Chondrocyte (in vitro differentiated cells): ENCODE results near the gene APOB. TPM values are rescaled to one million over a fixed set of nuclear protein-coding genes. Genes with fewer than 3 reads are reported as not detected.

ENCODE experiments used
- DNase-seq: peaks from one replicate; pipeline ENCODE4 v3.0.0; 2021; ENCODE audit warnings: mixed read lengths, low spot score
- H3K27ac Mint-ChIP-seq: one replicate; pipeline ENCODE4 v1.8.0; 2021; ENCODE audit warnings: mild to moderate bottlenecking, moderate library complexity, mixed read lengths; ENCODE audit not compliant: unreplicated experiment
- H3K27me3 Mint-ChIP-seq: 2 replicates; pipeline ENCODE4 v1.8.0; 2021; ENCODE audit warnings: low read depth, mixed read lengths
- H3K36me3 Mint-ChIP-seq: 2 replicates; pipeline ENCODE4 v1.8.0; 2021; ENCODE audit warnings: low read depth, mixed read lengths
- H3K4me1 Mint-ChIP-seq: 2 replicates; pipeline ENCODE4 v1.8.0; 2021; ENCODE audit warnings: low read depth, mild to moderate bottlenecking, mixed read lengths
- H3K4me3 Mint-ChIP-seq: one replicate; pipeline ENCODE4 v1.8.0; 2021; ENCODE audit warnings: mild to moderate bottlenecking, moderate library complexity, mixed read lengths; ENCODE audit not compliant: unreplicated experiment
- H3K9me3 Mint-ChIP-seq: 2 replicates; pipeline ENCODE4 v1.8.0; 2021; ENCODE audit warnings: low read depth, mixed read lengths
- total RNA-seq: library from RNA; stranded (reverse); gene quantifications from 3 replicates; pipeline ENCODE4 v1.2.1, GENCODE V29; 2021
- TF ChIP-seq, protein P1 (sequence below): fragments of 200-600 bp; sonication (generic); IDR thresholded peaks from 2 replicates; pipeline ENCODE4 v1.5.0; 2021; ENCODE audit warnings: antibody characterized with exemption, mild to moderate bottlenecking, moderate library complexity

The APOB gene
- total RNA-seq, 1 donor from 2014 or later = 0.32 TPM

DNA sequence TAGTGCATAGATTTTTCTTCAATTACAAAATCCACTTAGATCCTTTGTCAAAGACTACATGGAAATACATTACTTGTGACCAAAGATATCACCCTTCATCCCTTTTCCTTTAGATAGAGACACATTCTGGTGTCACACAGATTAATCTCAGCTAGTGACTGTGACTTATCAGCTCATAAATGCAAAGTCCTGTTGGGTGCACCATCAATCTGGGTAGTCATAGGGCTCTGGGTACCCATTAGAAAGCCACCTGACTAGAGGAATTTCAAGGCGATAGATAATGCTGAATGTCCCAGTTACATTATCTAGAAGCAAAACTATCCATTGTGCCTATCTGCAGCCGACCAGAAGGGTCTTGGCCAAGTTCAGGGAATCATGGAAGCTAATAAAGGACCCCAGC lies 2.6 kb upstream of the APOB start:
- DNase-seq = no peak
- Mint-ChIP-seq H3K4me3 (no peak overlapping the region), H3K27me3 (peaks cover 40% of the 10 kb centered on the region), H3K27ac (no peak overlapping the region), H3K9me3 (no peaks in the 10 kb centered on the region), H3K36me3 (no peaks in the 10 kb centered on the region), H3K4me1 (peaks cover 18% of the 10 kb centered on the region)
- TF ChIP-seq, protein P1, sequence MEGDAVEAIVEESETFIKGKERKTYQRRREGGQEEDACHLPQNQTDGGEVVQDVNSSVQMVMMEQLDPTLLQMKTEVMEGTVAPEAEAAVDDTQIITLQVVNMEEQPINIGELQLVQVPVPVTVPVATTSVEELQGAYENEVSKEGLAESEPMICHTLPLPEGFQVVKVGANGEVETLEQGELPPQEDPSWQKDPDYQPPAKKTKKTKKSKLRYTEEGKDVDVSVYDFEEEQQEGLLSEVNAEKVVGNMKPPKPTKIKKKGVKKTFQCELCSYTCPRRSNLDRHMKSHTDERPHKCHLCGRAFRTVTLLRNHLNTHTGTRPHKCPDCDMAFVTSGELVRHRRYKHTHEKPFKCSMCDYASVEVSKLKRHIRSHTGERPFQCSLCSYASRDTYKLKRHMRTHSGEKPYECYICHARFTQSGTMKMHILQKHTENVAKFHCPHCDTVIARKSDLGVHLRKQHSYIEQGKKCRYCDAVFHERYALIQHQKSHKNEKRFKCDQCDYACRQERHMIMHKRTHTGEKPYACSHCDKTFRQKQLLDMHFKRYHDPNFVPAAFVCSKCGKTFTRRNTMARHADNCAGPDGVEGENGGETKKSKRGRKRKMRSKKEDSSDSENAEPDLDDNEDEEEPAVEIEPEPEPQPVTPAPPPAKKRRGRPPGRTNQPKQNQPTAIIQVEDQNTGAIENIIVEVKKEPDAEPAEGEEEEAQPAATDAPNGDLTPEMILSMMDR = no peak

DNA sequence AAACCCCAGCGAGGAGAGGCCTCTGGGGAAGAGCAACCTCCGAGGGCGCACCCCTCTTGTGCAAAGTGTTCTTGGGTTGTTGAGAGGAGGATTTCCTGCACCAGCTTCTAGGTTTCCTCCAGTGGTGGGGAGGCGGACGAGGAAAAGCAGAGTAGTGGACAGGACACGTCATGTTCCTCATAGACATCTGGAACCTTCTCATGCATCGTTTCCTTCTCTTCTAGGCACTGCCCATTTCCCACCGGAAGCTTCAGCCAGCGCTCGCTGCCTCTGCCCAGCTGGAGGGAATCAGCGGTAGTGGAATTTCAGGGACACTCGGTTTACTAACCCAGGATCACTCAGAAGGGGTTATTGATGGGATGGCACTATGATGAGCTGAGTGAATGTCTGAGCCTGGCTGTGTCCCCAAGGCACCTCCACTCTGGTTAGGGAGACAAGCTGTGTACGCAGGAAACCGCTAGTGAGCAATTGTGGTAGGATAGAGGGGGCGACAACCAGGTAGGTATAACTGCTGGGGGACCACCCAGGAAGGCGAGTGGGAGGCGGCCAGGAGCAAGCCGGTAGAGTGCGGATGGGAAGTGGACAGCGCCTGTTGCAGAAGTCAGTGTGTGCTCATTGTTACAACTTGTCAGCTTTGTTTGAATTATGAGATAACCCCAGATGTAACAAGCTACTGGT lies 960 bp upstream of the APOB start:
- Mint-ChIP-seq H3K27me3 (peaks cover 36% of the 10 kb centered on the region), H3K36me3 (no peaks in the 10 kb centered on the region), H3K4me3 (no peak overlapping the region), H3K27ac (no peak overlapping the region), H3K9me3 (no peaks in the 10 kb centered on the region), H3K4me1 (peaks cover 22% of the 10 kb centered on the region)
- TF ChIP-seq, protein P1 = no peak
- DNase-seq = no peak

DNA sequence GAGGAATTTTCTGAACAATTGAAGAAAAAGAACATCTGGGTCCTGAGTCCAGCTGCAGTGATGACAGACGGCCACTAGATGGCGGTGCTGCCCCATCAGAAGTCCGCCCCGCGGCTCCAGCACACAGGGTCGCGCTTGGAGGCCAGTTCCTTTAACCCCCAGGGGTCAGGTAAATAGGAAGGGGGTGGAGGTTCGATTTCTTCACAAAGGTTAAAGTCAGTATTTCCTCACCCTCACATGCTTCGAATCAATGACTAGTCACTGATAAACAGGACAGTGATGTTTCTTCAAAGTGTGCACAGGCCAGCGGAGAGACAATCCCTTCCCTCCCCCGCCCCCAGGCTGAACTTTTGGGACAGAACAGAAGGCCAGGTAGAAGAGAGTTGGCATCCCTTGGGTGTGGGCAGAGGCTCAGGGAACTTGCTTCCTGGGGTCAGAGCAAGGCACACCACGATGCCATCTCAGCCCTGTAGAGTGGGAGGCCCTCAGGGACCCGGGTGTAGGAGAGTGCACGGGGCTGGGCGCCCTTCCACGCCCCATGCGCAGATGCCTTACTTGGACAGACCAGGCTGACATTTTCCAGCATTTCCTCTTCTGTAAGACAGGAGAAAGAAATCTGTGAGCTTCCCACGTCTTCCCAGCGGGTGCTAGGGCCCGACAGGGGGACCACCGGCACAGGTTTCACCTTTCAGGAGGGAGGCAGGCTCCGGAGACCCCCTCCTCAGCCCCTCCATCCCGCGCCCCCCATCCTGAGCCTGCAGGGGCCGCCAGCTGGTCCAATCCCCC lies 722 bp downstream of the APOB start:
- Mint-ChIP-seq H3K4me1 (peaks cover 38% of the 10 kb centered on the region), H3K36me3 (no peaks in the 10 kb centered on the region), H3K27ac (no peak overlapping the region), H3K27me3 (peaks cover 34% of the 10 kb centered on the region), H3K4me3 (peak overlapping the region; percentile 59), H3K9me3 (no peaks in the 10 kb centered on the region)
- no peak for DNase-seq
- TF ChIP-seq, protein P1 = peak; percentile 100

DNA sequence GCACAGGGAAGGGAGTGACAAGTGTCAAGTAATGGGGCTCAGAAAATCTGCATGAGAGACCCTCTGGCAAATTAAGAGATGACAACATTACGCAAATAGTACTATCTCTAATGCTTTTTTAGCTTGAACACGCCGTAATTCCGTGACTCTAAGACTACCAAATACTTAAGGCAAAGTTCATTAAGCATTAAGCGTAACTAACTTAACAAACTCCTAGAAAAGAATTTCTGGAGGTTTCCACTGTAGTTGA lies 1.2 kb downstream of the APOB start:
- TF ChIP-seq, protein P1 = no peak
- Mint-ChIP-seq H3K36me3 (no peaks in the 10 kb centered on the region), H3K27me3 (peaks cover 28% of the 10 kb centered on the region), H3K9me3 (no peaks in the 10 kb centered on the region), H3K4me3 (no peak overlapping the region), H3K27ac (no peak overlapping the region), H3K4me1 (peaks cover 43% of the 10 kb centered on the region)
- no peak for DNase-seq

DNA sequence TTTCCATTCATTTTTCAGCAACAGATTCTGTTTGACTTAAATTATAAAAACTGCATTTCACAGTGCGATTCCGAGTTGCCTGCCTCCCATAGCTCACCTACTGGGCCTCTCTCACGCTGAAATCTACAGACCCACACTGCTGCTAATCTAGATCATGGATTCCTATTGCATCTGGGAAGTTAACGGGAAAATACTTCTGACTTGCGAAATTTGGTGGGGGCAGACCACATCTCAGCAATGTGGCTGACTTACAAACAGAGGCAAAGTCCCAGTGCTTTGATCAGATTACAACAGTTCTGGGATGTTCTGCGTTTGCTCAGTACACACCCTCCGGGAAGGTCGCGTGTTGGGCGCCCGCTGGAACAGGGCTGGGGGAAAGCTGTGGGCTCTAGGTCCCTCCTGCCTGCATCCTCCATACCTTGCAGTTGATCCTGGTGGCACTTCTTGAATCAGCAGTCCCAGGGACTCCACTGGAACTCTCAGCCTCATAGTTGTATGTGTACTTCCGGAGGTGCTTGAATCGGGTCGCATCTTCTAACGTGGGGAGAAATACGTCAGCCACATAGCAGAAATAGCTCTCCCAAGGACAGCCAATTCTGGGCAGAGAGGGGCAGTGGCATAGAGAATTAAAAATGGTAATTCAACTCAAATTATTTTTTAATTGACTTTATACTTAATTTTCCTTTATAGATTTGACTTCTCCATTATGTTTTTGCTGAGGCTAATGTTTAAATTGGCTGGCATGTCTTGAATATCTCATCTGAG lies 1.7 kb downstream of the APOB start:
- TF ChIP-seq, protein P1 = no peak
- no peak overlapping the region for H3K4me3 Mint-ChIP-seq
- H3K9me3 Mint-ChIP-seq = no peaks in the 10 kb centered on the region
- DNase-seq = no peak
- peaks cover 43% of the 10 kb centered on the region for H3K4me1 Mint-ChIP-seq
- H3K36me3 Mint-ChIP-seq = no peaks in the 10 kb centered on the region
- no peak overlapping the region for H3K27ac Mint-ChIP-seq
- peaks cover 26% of the 10 kb centered on the region for H3K27me3 Mint-ChIP-seq
